Dendritic cell treated with granulocyte-macrophage colony-stimulating factor and Interleukin-4, amounts not matched to agents 40 ng/mL and 50 ng/mL, for 4 days (primary cell): ENCODE results near the gene OR52B4.
A peak's percentile ranks its signal among the peaks of the same experiment; 100 is the strongest.
"Not testable (repeated sequence)": the region's sequence is repeated elsewhere in the genome, so short reads cannot be mapped to it uniquely, and the experiment has no call there.

Source experiments
- H3K27ac Mint-ChIP-seq: one replicate; pipeline ENCODE4 v1.8.0; 2022; ENCODE audit warnings: mild to moderate bottlenecking, mixed read lengths
- H3K27me3 Mint-ChIP-seq: one replicate; pipeline ENCODE4 v1.8.0; 2022; ENCODE audit warnings: mild to moderate bottlenecking, mixed read lengths
- H3K36me3 Mint-ChIP-seq: one replicate; pipeline ENCODE4 v1.8.0; 2022; ENCODE audit warnings: low read depth, mixed read lengths
- H3K4me1 Mint-ChIP-seq: one replicate; pipeline ENCODE4 v1.8.0; 2022; ENCODE audit warnings: low read depth, mixed read lengths
- H3K4me3 Mint-ChIP-seq: one replicate; pipeline ENCODE4 v1.8.0; 2022; ENCODE audit warnings: mild to moderate bottlenecking, moderate library complexity, mixed read lengths
- H3K9me3 Mint-ChIP-seq: one replicate; pipeline ENCODE4 v1.8.0; 2022; ENCODE audit warnings: mixed read lengths
- intact Hi-C: fragments of 100-400 bp; cut with micrococcal nuclease; formaldehyde crosslinking; loops from one replicate; pipeline ENCODE4 v1.15.0; 2022

Gene OR52B4

GRCh38 chr11:4368286-4368685, at the start of gene OR52B4:
Gene OR52B4 (minus strand): TSS chr11:4368386. CDS start chr11:4368295, 91 bp downstream.
- Mint-ChIP-seq H3K36me3 (no peaks in the 10 kb centered on the region), H3K9me3 (no peaks in the 10 kb centered on the region)
- intact Hi-C loops, result no loop called here

GRCh38 chr11:4416816-4417215, 48.6 kb upstream of the OR52B4 start:
- no peak overlapping the region for H3K27ac Mint-ChIP-seq
- peaks cover 9% of the 10 kb centered on the region for H3K36me3 Mint-ChIP-seq
- H3K9me3 Mint-ChIP-seq, result no peaks in the 10 kb centered on the region
- intact Hi-C loops, result no loop called here
- no peak overlapping the region for H3K4me3 Mint-ChIP-seq
- H3K27me3 Mint-ChIP-seq, result no peaks in the 10 kb centered on the region
- peaks cover 5% of the 10 kb centered on the region for H3K4me1 Mint-ChIP-seq

More at GRCh38 chr11:4368286-4368685, at the start of gene OR52B4:
- Mint-ChIP-seq H3K4me3 (no peak within 1 kb of the TSS), H3K27ac (no peak within 1 kb of the TSS), H3K4me1 (peaks cover 6% of the 10 kb centered on the region), H3K27me3 (peaks cover 2% of the 10 kb centered on the region)

- intact Hi-C loops, result no loop called here
- H3K27ac Mint-ChIP-seq, result no peak overlapping the region
- H3K4me1 Mint-ChIP-seq, result peaks cover 5% of the 10 kb centered on the region
- H3K27me3 Mint-ChIP-seq, result no peaks in the 10 kb centered on the region
- no peak overlapping the region for H3K4me3 Mint-ChIP-seq
- peaks cover 9% of the 10 kb centered on the region for H3K36me3 Mint-ChIP-seq
- no peaks in the 10 kb centered on the region for H3K9me3 Mint-ChIP-seq
Observed at GRCh38 chr11:4416306-4416705, 48.1 kb upstream of the OR52B4 start.

- H3K4me1 Mint-ChIP-seq, H3K36me3 Mint-ChIP-seq, H3K27me3 Mint-ChIP-seq, H3K4me3 Mint-ChIP-seq, intact Hi-C loops, H3K27ac Mint-ChIP-seq: not testable (repeated sequence)
- peaks cover 17% of the 10 kb centered on the region for H3K9me3 Mint-ChIP-seq
Observed at GRCh38 chr11:4406206-4406605, 38.0 kb upstream of the OR52B4 start.

GRCh38 chr11:4393858-4394223, 25.7 kb upstream of the OR52B4 start:
- H3K9me3 Mint-ChIP-seq, result peaks cover 24% of the 10 kb centered on the region
- H3K36me3 Mint-ChIP-seq, result peaks cover 39% of the 10 kb centered on the region
- no peaks in the 10 kb centered on the region for H3K27me3 Mint-ChIP-seq
- intact Hi-C loops, result loop anchor here (2.0 to 5.0 kb wide), 3 partner anchors 61 to 207 kb away; no protein-coding TSS in a partner anchor
- H3K4me1 Mint-ChIP-seq, result peaks cover 49% of the 10 kb centered on the region
- H3K27ac Mint-ChIP-seq, result peak overlapping the region; percentile 95
- peak overlapping the region; percentile 91 for H3K4me3 Mint-ChIP-seq

- peaks cover 49% of the 10 kb centered on the region for H3K4me1 Mint-ChIP-seq
- peaks cover 19% of the 10 kb centered on the region for H3K9me3 Mint-ChIP-seq
- peaks cover 44% of the 10 kb centered on the region for H3K36me3 Mint-ChIP-seq
- peak within 1 kb of the TSS; percentile 91 for H3K4me3 Mint-ChIP-seq
- peak within 1 kb of the TSS; percentile 95 for H3K27ac Mint-ChIP-seq
- intact Hi-C loops, result loop anchor here (2.0 to 5.0 kb wide), 3 partner anchors 61 to 206 kb away; no protein-coding TSS in a partner anchor
- H3K27me3 Mint-ChIP-seq, result no peaks in the 10 kb centered on the region
Observed at GRCh38 chr11:4393209-4393857, 25.1 kb upstream of the OR52B4 start, which contains the start of gene TRIM21. Gene TRIM21 (minus strand): TSS chr11:4393702. CDS start chr11:4390409, 3,293 bp downstream.

- intact Hi-C loops, result no loop called here
- no peak overlapping the region for H3K27ac Mint-ChIP-seq
- no peaks in the 10 kb centered on the region for H3K9me3 Mint-ChIP-seq
- H3K4me3 Mint-ChIP-seq, result no peak overlapping the region
- peaks cover 33% of the 10 kb centered on the region for H3K4me1 Mint-ChIP-seq
- H3K27me3 Mint-ChIP-seq, result no peaks in the 10 kb centered on the region
- H3K36me3 Mint-ChIP-seq, result peaks cover 81% of the 10 kb centered on the region
Observed at GRCh38 chr11:4388221-4388620, 20.0 kb upstream of the OR52B4 start.

GRCh38 chr11:4385978-4386740, 18.0 kb upstream of the OR52B4 start:
- no peaks in the 10 kb centered on the region for H3K9me3 Mint-ChIP-seq
- intact Hi-C loops, result no loop called here
- H3K36me3 Mint-ChIP-seq, result peaks cover 71% of the 10 kb centered on the region
- H3K27ac Mint-ChIP-seq, result no peak overlapping the region
- no peak overlapping the region for H3K4me3 Mint-ChIP-seq
- no peaks in the 10 kb centered on the region for H3K27me3 Mint-ChIP-seq
- H3K4me1 Mint-ChIP-seq, result peaks cover 16% of the 10 kb centered on the region

GRCh38 chr11:4381901-4382300, 13.7 kb upstream of the OR52B4 start:
- Mint-ChIP-seq H3K9me3 (no peaks in the 10 kb centered on the region), H3K27me3 (no peaks in the 10 kb centered on the region), H3K36me3 (peaks cover 32% of the 10 kb centered on the region), H3K4me3 (no peak overlapping the region), H3K27ac (no peak overlapping the region), H3K4me1 (no peaks in the 10 kb centered on the region)
- intact Hi-C loops, result no loop called here

- intact Hi-C loops, result no loop called here
- H3K9me3 Mint-ChIP-seq, result no peaks in the 10 kb centered on the region
- H3K4me1 Mint-ChIP-seq, result no peaks in the 10 kb centered on the region
- H3K36me3 Mint-ChIP-seq, result no peaks in the 10 kb centered on the region
- no peak overlapping the region for H3K27ac Mint-ChIP-seq
- no peaks in the 10 kb centered on the region for H3K27me3 Mint-ChIP-seq
- H3K4me3 Mint-ChIP-seq, result no peak overlapping the region
Observed at GRCh38 chr11:4375431-4376140, 7.4 kb upstream of the OR52B4 start.

- Mint-ChIP-seq H3K27ac (no peak overlapping the region), H3K9me3 (no peaks in the 10 kb centered on the region)
Observed at GRCh38 chr11:4370166-4370565, 2.0 kb upstream of the OR52B4 start.

GRCh38 chr11:4348142-4348541, 20.0 kb downstream of the OR52B4 start:
- intact Hi-C loops, H3K36me3 Mint-ChIP-seq, H3K9me3 Mint-ChIP-seq, H3K27me3 Mint-ChIP-seq, H3K27ac Mint-ChIP-seq, H3K4me1 Mint-ChIP-seq, H3K4me3 Mint-ChIP-seq: not testable (repeated sequence)

More at GRCh38 chr11:4370166-4370565, 2.0 kb upstream of the OR52B4 start:
- Mint-ChIP-seq H3K4me1 (peaks cover 6% of the 10 kb centered on the region), H3K4me3 (no peak overlapping the region), H3K27me3 (no peaks in the 10 kb centered on the region), H3K36me3 (no peaks in the 10 kb centered on the region)
- intact Hi-C loops, result no loop called here

GRCh38 chr11:4345366-4345765, 22.8 kb downstream of the OR52B4 start:
- H3K4me3 Mint-ChIP-seq, H3K36me3 Mint-ChIP-seq, H3K27ac Mint-ChIP-seq, intact Hi-C loops, H3K4me1 Mint-ChIP-seq, H3K9me3 Mint-ChIP-seq, H3K27me3 Mint-ChIP-seq: not testable (repeated sequence)

- H3K27ac Mint-ChIP-seq, intact Hi-C loops, H3K36me3 Mint-ChIP-seq, H3K9me3 Mint-ChIP-seq, H3K4me1 Mint-ChIP-seq, H3K4me3 Mint-ChIP-seq: not testable (repeated sequence)
- peaks cover 13% of the 10 kb centered on the region for H3K27me3 Mint-ChIP-seq
Observed at GRCh38 chr11:4334356-4334755, 33.8 kb downstream of the OR52B4 start.
